VCaP (cell line): ENCODE measurements around the gene CNTN4.
A peak's percentile ranks its signal among the peaks of the same experiment; 100 is the strongest.

Source experiments
- H3K27ac ChIP-seq: fragments of 450-650 bp; 2 replicates; pipeline ENCODE4 v1.5.1; 2017
- CTCF ChIP-seq: fragments of 450-650 bp; conservative IDR thresholded peaks from 2 replicates; pipeline ENCODE4 v1.5.1; 2017; ENCODE audit warnings: mild to moderate bottlenecking, moderate library complexity

CNTN4 gene

GRCh38 chr3:2706836-2707210 is 608.2 kb downstream of the CNTN4 start:
- no peak overlapping the region for H3K27ac ChIP-seq
- TF ChIP-seq CTCF, result no peak

GRCh38 chr3:2711081-2711480 is 612.4 kb downstream of the CNTN4 start:
- TF ChIP-seq CTCF, result no peak
- no peak overlapping the region for H3K27ac ChIP-seq

GRCh38 chr3:2713923-2714322 is 615.3 kb downstream of the CNTN4 start:
- peak; percentile 43 for TF ChIP-seq CTCF
- no peak overlapping the region for H3K27ac ChIP-seq

GRCh38 chr3:2714834-2715233 is 616.2 kb downstream of the CNTN4 start:
- peak overlapping the region; percentile 7; the same call in 1 of the 2 replicates for H3K27ac ChIP-seq
- TF ChIP-seq CTCF, result no peak

GRCh38 chr3:2727101-2727500 is 628.4 kb downstream of the CNTN4 start:
- no peak for TF ChIP-seq CTCF
- H3K27ac ChIP-seq, result no peak overlapping the region

- H3K27ac ChIP-seq, result peak overlapping the region; percentile 14; the same call in 1 of the 2 replicates
- TF ChIP-seq CTCF, result no peak
These were observed 629.1 kb downstream of the CNTN4 start for GRCh38 chr3:2727610-2728318.

DNA sequence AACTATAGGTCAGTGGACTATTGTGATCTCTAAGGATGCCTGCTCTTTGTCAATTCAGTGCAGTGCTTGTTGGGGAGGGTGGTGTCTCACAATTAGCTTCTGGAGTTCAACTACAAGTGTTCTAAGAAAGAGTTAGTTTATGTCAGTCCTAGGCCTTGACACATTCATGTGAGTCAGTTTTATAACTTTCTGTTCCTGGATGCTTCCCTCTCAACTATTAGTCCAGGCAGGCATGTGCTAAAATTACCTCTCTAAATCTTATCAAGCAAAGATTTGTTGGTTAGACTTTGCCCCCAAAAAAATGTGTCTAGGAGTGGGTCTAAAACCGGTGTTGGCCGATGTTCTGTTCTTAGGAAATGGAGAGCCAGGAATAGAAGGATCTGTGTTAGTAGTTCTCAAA is 633.2 kb downstream of the CNTN4 start:
- TF ChIP-seq CTCF, result no peak
- no peak overlapping the region for H3K27ac ChIP-seq
